GM19395 (cell line): ENCODE data around the gene RAP1A.

Experiments used
- ATAC-seq: cut with Tn5 transposase; IDR thresholded peaks from one replicate; pipeline ENCODE4 v1.9.1; 2021; ENCODE audit warnings: mild to moderate bottlenecking, moderate library complexity; ENCODE audit not compliant: unreplicated experiment

RAP1A gene

DNA sequence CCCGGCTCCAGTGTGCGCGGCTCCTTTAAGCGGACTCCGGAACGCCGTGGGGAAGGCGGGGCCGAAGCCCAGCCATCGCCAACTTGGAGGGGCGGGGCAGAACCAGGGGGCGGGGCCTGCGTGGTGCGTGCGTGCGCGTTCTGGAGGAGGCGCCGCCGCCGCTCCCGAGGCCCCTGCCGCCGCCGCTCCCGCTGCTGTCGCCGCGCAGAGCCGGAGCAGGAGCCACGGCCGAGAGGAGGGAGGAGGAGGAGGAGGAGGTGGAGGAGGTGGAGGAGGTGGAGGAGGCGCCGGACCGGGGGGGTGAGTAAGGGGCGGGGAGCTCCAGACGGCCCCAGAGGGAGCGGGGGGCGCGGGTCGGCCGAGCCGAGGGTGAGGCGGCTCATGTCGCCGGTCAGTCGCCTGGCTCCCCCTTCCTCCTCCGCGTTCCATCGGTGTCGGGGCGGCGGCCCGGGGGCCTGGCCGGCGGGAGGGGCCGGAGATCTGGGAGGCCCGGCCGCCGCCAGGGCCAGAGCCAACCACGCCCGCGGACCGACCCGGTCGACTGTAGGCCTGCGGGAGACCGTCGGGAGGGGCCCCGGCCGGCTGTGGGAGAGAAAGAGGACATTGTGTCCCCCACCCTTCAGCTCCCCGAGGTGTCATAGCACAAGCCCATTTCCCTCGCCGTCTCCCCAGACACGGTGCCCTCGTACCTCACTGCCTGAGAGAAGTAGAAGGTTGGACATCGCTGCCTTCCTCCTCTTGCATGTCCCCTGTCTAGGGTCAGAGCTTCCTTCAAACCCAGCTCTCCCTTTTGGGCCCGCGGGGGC is at the start of gene RAP1A:
RAP1A (plus strand) TSS at position 155 of the 806 bp plus-strand sequence. CDS start 71,572 bp downstream, outside the sequence.
- ATAC-seq, result peak; percentile 53

- no peak for ATAC-seq
These were observed 49.7 kb upstream of the RAP1A start for GRCh38 chr1:111569913-111570312.

- no peak for ATAC-seq
These were observed 48.8 kb upstream of the RAP1A start for GRCh38 chr1:111570781-111571181.

GRCh38 chr1:111571239-111571638 is 48.4 kb upstream of the RAP1A start:
- no peak for ATAC-seq

DNA sequence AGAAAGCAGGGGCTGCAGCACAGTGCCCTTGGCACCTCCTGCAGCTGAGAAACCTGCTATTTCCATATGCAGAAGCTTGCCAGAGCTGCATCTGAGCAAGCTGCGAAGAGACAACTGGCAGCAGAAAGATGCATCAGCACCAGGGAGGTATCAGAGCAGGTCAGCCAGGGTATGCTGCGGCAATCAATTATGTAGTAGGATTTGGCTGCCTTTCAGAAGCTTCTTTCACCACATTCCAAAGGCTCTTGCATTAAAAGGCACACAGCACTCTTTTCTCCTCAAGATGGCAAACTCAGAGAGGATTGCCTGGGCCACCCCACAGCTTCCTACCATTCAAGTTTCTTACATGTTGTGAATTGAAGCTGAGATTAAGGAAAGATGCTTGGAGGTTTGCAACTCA is 47.6 kb upstream of the RAP1A start:
- no peak for ATAC-seq

- no peak for ATAC-seq
These were observed 43.0 kb upstream of the RAP1A start for GRCh38 chr1:111576547-111576946.

- no peak for ATAC-seq
These were observed 41.8 kb upstream of the RAP1A start for GRCh38 chr1:111577814-111578213.

GRCh38 chr1:111581166-111581565 is 38.4 kb upstream of the RAP1A start:
- ATAC-seq, result no peak

- ATAC-seq, result no peak
These were observed 37.6 kb upstream of the RAP1A start for GRCh38 chr1:111582016-111582415.

- no peak for ATAC-seq
These were observed 36.7 kb upstream of the RAP1A start for GRCh38 chr1:111582644-111583618.

- no peak for ATAC-seq
These were observed 34.0 kb upstream of the RAP1A start for GRCh38 chr1:111585447-111586086.

- no peak for ATAC-seq
These were observed 33.5 kb upstream of the RAP1A start for GRCh38 chr1:111586112-111586511.

GRCh38 chr1:111587509-111588174 is 31.9 kb upstream of the RAP1A start:
- peak; percentile 39 for ATAC-seq

GRCh38 chr1:111591937-111592336 is 27.7 kb upstream of the RAP1A start:
- ATAC-seq, result no peak

DNA sequence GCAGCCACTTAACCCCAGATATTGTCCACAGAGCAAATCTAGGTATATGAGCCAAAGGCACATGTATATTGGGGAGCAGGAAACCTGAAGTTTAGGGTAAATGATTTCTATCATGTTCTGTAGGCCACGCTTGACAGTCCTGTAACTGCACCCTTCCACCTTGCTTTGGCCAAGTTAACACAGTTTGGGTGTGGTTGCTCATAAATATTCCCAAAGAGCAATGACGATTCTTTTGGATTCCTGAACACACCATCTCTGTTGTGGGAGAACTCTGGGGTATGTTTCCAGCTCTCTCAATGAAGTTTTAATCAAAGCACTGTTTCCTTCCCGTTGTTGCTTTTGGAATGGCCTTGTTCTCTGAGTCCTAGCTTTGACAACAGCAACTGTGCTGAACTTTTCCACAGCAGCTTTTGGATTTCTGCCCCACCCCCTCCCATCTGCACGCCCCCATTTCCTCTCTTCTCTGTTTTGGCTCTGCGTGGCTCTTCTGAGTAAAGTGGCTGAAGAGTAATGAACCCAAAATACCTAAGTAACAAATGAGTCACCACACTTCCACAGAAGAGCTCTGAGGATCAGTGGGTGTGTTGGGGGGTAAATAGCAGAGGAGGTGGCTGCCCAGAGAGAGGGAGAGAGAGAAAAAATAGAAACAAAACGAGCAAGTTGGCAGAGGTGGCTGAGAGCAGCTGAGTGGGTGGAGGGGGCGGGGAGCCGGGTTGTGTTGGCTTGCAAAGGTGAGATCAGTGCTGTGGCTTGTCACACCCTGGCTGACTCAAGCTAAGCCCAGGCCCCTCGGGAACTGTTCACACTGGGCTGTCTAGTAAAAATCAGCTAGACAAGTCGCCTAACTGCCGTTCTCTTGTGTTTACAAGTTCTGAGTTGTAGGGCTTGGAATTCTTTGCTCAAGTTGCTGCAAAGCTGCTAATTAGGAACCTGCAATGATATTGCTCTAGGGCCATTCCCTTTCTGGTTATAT is 26.9 kb upstream of the RAP1A start:
- peak; percentile 79 for ATAC-seq

GRCh38 chr1:111593403-111594305 is 25.9 kb upstream of the RAP1A start:
- no peak for ATAC-seq

DNA sequence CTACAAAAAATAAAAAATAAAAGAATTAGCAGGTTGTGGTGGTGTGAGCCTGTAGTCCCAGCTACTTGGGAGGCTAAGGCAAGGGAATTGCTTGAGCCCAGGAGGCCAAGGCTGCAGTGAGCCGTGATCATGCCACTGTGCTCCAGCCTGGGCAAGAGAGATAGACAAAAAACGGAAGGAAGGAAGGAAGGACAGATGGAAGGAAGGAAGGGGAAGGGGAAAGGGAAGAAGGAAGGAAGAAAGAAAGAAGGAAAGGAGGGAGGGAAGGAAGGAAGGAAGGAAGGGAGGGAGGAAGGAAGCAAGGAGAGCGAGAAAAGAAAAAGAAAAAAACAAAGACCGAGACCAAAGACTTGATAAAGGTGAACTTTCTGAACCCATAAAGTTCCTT is 25.3 kb upstream of the RAP1A start:
- ATAC-seq, result no peak

DNA sequence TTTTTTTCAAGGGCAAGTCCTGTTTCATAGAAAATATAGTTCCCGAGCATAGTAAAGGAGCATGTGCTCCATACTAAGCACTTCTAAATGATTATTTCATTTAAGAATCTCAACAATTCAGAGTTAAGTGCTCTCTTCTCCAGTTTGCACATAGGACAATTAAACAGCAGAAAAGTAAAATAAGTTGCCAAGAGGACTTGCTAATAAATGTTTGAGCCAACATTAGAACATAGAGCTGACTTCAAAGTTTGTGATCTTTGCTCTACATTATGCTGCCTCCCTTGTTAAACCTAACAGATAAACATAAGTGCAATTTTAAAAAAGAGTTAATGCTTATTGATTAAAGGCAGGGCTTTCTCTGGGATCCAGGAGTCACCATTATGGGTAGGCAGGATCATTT is 23.8 kb upstream of the RAP1A start:
- no peak for ATAC-seq

DNA sequence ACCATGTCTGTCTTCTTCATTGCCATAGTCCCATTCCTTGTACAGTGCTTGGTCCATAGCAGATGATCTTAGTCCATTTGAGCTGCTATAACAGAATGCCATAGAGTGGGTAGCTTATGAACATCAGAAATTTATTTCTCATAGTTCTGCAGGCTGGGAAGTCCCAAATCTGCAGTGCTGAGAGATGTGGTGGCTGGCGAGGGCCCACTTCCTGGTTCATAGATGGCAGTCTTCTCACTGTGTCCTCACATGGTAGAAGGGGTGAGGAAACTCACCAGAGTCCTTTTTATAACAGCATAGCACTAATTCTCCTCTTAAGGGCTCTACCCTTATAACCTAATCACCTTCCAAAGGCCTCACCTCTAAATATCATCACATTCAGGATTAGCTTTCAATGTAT is 23.1 kb upstream of the RAP1A start:
- no peak for ATAC-seq
